Transverse colon (tissue), 4 donors: ENCODE data around the gene FANCG.

Experiments
- POLR2AphosphoS5 ChIP-seq, 3 donors: sonication (generic); formaldehyde crosslinking; IDR thresholded peaks; one replicate each; pipeline ENCODE4 v1.6.1; 2016; ENCODE audit warnings: antibody characterized with exemption in 3 of 3
- TF ChIP-seq, protein P1 (sequence below), 5 experiments: fragments of 200-600 bp in 3 of 5; fragments of 450-650 bp in 2 of 5; sonication (generic) in 3 of 5; IDR thresholded peaks; 1 replicate in 2 of 5; 2 replicates in 3 of 5; pipeline ENCODE4 v1.5.1; 2016 to 2017; ENCODE audit warnings: antibody characterized with exemption in 5 of 5, inconsistent platforms in 3 of 5, mild to moderate bottlenecking in 2 of 5, moderate library complexity in 1 of 5

DNA sequence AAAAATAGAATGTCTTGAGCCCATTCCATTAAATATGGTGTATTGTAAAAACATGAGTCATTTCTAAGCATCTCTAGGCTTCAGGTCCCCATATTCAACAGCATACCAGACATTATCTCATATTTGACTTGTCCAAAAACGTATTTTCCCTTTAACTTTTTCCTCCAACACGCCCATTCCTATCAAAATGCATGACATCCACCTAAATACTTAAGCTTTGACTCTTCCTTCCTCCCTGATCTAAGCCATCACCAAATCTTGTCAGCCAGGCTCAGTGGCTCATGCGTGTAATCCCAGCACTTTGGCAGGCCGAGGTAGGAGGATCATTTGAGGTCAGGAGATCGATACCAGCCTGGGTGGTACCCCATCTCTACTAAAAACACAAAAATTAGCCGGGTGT lies 31.2 kb downstream of the FANCG start:
- TF ChIP-seq, protein P1, sequence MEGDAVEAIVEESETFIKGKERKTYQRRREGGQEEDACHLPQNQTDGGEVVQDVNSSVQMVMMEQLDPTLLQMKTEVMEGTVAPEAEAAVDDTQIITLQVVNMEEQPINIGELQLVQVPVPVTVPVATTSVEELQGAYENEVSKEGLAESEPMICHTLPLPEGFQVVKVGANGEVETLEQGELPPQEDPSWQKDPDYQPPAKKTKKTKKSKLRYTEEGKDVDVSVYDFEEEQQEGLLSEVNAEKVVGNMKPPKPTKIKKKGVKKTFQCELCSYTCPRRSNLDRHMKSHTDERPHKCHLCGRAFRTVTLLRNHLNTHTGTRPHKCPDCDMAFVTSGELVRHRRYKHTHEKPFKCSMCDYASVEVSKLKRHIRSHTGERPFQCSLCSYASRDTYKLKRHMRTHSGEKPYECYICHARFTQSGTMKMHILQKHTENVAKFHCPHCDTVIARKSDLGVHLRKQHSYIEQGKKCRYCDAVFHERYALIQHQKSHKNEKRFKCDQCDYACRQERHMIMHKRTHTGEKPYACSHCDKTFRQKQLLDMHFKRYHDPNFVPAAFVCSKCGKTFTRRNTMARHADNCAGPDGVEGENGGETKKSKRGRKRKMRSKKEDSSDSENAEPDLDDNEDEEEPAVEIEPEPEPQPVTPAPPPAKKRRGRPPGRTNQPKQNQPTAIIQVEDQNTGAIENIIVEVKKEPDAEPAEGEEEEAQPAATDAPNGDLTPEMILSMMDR (IDR thresholded peaks at IDR 0.05), result no peak
- no peak for TF ChIP-seq POLR2AphosphoS5 (IDR thresholded peaks at IDR 0.05)
